ENCODE measurements around the gene UNC5A.

DNA sequence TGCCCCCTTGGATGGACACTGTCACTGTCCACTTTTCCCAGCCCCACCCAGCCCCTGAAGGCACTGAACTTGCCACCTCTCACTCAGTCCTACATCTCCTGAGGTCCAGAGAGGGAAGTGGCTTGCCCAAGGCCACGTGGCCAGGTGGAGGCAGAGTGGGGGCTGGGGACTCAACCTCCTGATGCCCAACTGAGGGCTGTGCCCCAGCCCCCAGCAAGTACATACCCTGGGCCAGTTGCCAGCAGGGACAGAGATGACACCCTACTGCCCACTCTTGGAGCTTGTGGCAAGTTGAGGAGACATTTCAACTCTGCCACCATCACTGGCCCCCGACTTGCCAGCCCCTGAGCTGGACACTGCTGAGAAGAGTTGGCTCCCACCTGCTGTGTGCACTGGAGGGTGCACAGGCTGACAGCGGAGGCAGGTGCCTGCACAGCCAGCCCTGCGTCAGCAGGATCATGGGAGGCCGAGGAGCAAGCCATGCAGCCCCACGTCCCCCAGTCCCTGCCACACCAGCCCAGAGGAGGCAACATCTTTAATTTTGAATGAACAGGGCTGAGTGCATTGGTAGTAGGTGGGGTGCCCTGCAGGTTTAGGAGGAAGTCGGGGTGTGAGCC, 39.4 kb downstream of the UNC5A start:
- no peak for TF ChIP-seq EZH2 (IDR thresholded peaks at IDR 0.05)
- no peak for TF ChIP-seq POLR2AphosphoS5 (IDR thresholded peaks at IDR 0.05; ENCODE audit: borderline replicate concordance, low read depth, low read length)

Measured in SK-N-MC (cell line).